ENCODE measurements around the gene SCAPER. TPM values are rescaled to one million over a fixed set of nuclear protein-coding genes. Genes with fewer than 3 reads are reported as not detected.
A peak's percentile ranks its signal among the peaks of the same experiment; 100 is the strongest.

Gene SCAPER
- total RNA-seq, 2 experiments from 2014 or later, result 31.4 to 32.7 TPM

GRCh38 chr15:76947454-76947853, 42.3 kb upstream of the SCAPER start:
- intact Hi-C loops (cut with micrococcal nuclease), result no loop called here
- ATAC-seq, result no peak
- CTCF ChIA-PET, result interaction anchor here (0.7 to 2.4 kb wide), 7 partner anchors 26 to 712 kb away, joined by 3 to 10 read pairs (median 4); no protein-coding TSS in a partner anchor
- peaks cover 43% of the 10 kb centered on the region for H3K36me3 Mint-ChIP-seq (ENCODE audit: low read depth)
- no peak for TF ChIP-seq CTCF (IDR thresholded peaks at IDR 0.05)
- peaks cover 13% of the 10 kb centered on the region for H3K4me1 Mint-ChIP-seq (ENCODE audit: low read depth)
- H3K9me3 Mint-ChIP-seq, result no peaks in the 10 kb centered on the region
- H3K4me3 Mint-ChIP-seq, result no peak overlapping the region
- no peak overlapping the region for H3K27ac Mint-ChIP-seq
- H3K27me3 Mint-ChIP-seq, result no peaks in the 10 kb centered on the region
- POLR2A ChIA-PET, result interaction anchor here (0.9 kb wide), 1 partner anchor 109 kb away, joined by 3 read pairs; no protein-coding TSS in a partner anchor
- DNase-seq, result no peak

GRCh38 chr15:76945494-76946093, 40.5 kb upstream of the SCAPER start:
- H3K4me1 Mint-ChIP-seq (ENCODE audit: low read depth), result peaks cover 4% of the 10 kb centered on the region
- H3K4me3 Mint-ChIP-seq, result no peak overlapping the region
- POLR2A ChIA-PET, result interaction anchor here (1.8 to 2.1 kb wide), 2 partner anchors 12 to 14 kb away, joined by 6 to 7 read pairs; partner anchors contain the start of gene RCN2
- H3K36me3 Mint-ChIP-seq (ENCODE audit: low read depth), result peaks cover 38% of the 10 kb centered on the region
- ATAC-seq (no peak), DNase-seq (no peak)
- no peak for TF ChIP-seq CTCF (IDR thresholded peaks at IDR 0.05)
- CTCF ChIA-PET, result interaction anchor here (0.9 to 2.4 kb wide), 3 partner anchors 9 to 598 kb away, joined by 3 to 8 read pairs (median 4); no protein-coding TSS in a partner anchor
- no peaks in the 10 kb centered on the region for H3K9me3 Mint-ChIP-seq
- no peaks in the 10 kb centered on the region for H3K27me3 Mint-ChIP-seq
- no peak overlapping the region for H3K27ac Mint-ChIP-seq
- intact Hi-C loops (cut with micrococcal nuclease), result no loop called here

- Mint-ChIP-seq H3K9me3 (no peaks in the 10 kb centered on the region), H3K27ac (no peak overlapping the region), H3K4me3 (no peak overlapping the region), H3K27me3 (no peaks in the 10 kb centered on the region), H3K36me3 (ENCODE audit: low read depth) (peaks cover 26% of the 10 kb centered on the region), H3K4me1 (ENCODE audit: low read depth) (peaks cover 16% of the 10 kb centered on the region)
- intact Hi-C loops (cut with micrococcal nuclease), result no loop called here
- DNase-seq (no peak), ATAC-seq (no peak)
- no peak for TF ChIP-seq CTCF (IDR thresholded peaks at IDR 0.05)
- ChIA-PET POLR2A (interaction anchor here (1.2 to 1.5 kb wide), 2 partner anchors 11 to 32 kb away, joined by 3 to 6 read pairs; partner anchors contain the start of gene RCN2), CTCF (interaction anchor here (0.9 to 1.8 kb wide), 7 partner anchors 31 to 601 kb away, joined by 3 to 13 read pairs (median 3); no protein-coding TSS in a partner anchor)
Observed at GRCh38 chr15:76942331-76942730, 37.2 kb upstream of the SCAPER start.

GRCh38 chr15:76941636-76942035, 36.5 kb upstream of the SCAPER start:
- Mint-ChIP-seq H3K4me3 (no peak overlapping the region), H3K36me3 (ENCODE audit: low read depth) (peaks cover 29% of the 10 kb centered on the region), H3K27ac (no peak overlapping the region), H3K27me3 (no peaks in the 10 kb centered on the region), H3K4me1 (ENCODE audit: low read depth) (peaks cover 18% of the 10 kb centered on the region), H3K9me3 (no peaks in the 10 kb centered on the region)
- DNase-seq (no peak), ATAC-seq (no peak)
- POLR2A ChIA-PET, result interaction anchor here (1.2 to 1.5 kb wide), 3 partner anchors 10 to 33 kb away, joined by 3 to 6 read pairs (median 3); partner anchors contain the start of gene RCN2
- intact Hi-C loops (cut with micrococcal nuclease), result no loop called here
- TF ChIP-seq CTCF (IDR thresholded peaks at IDR 0.05), result no peak
- CTCF ChIA-PET, result interaction anchor here (0.7 to 1.8 kb wide), 11 partner anchors 9 to 710 kb away, joined by 3 to 13 read pairs (median 3); no protein-coding TSS in a partner anchor

GRCh38 chr15:76939715-76940114, 34.6 kb upstream of the SCAPER start:
- intact Hi-C loops (cut with micrococcal nuclease), result no loop called here
- Mint-ChIP-seq H3K4me3 (no peak overlapping the region), H3K27ac (peak overlapping the region; percentile 68), H3K36me3 (ENCODE audit: low read depth) (peaks cover 29% of the 10 kb centered on the region), H3K27me3 (no peaks in the 10 kb centered on the region), H3K9me3 (no peaks in the 10 kb centered on the region), H3K4me1 (ENCODE audit: low read depth) (peaks cover 24% of the 10 kb centered on the region)
- ChIA-PET CTCF (interaction anchor here (1.0 to 2.0 kb wide), 2 partner anchors 34 to 36 kb away, joined by 3 to 5 read pairs; no protein-coding TSS in a partner anchor), POLR2A (no interaction called here)
- DNase-seq (no peak), ATAC-seq (no peak)
- TF ChIP-seq CTCF (IDR thresholded peaks at IDR 0.05), result no peak
